ENCODE data around the gene ITGAD. TPM values are rescaled to one million over a fixed set of nuclear protein-coding genes. Genes with fewer than 3 reads are reported as not detected.

ITGAD gene
- polyA plus RNA-seq, 3 donors = 0.04 TPM; not detected in 2

- no peak overlapping the region for H3K4me3 Mint-ChIP-seq
- no peaks in the 10 kb centered on the region for H3K27me3 ChIP-seq (ENCODE audit: control insufficient read depth in 2 of 2, insufficient read depth in 2 of 2, low read length in 2 of 2)
- peak overlapping the region in 1 of 7 donors; percentile 8 for H3K27ac Mint-ChIP-seq
- H3K9ac ChIP-seq (ENCODE audit: insufficient read depth, low read length, poor library complexity, severe bottlenecking) = no peak overlapping the region
- H3K4me2 ChIP-seq (replicated peaks; ENCODE audit: extremely low read depth, low read length, poor library complexity, severe bottlenecking) = no peak overlapping the region
- no peaks in the 10 kb centered on the region for H3K79me2 ChIP-seq (ENCODE audit: insufficient read depth, low read length)
- peaks cover 0 to 2% (median 0%) of the 10 kb centered on the region in 7 donors for H3K9me3 Mint-ChIP-seq
- no peaks in the 10 kb centered on the region for H3K36me3 Mint-ChIP-seq
- DNase-seq = no peak
- no peaks in the 10 kb centered on the region for H3K4me1 ChIP-seq (ENCODE audit: control insufficient read depth in 1 of 2, insufficient read depth in 2 of 2, low read length in 2 of 2)
- H3K36me3 ChIP-seq (replicated peaks in 1 of 2; ENCODE audit: control insufficient read depth in 1 of 2, insufficient read depth in 2 of 2, low read length in 2 of 2) = no peaks in the 10 kb centered on the region
- TF ChIP-seq CTCF (IDR thresholded peaks at IDR 0.05) = no peak
- no peaks in the 10 kb centered on the region for H3K9me3 ChIP-seq (replicated peaks in 1 of 2; ENCODE audit: control insufficient read depth in 1 of 2, insufficient read depth in 1 of 2, low read length in 2 of 2)
- H3K27me3 Mint-ChIP-seq (ENCODE audit: low read depth in 3 of 3) = peaks cover 3 to 6% (median 3%) of the 10 kb centered on the region in 3 donors
- no CpG with 5 or more reads among the region's 2 CpGs for WGBS (ENCODE audit: insufficient coverage)
- H4K20me1 ChIP-seq (ENCODE audit: insufficient read depth, low read length) = peaks cover 1% of the 10 kb centered on the region
- H3K4me1 Mint-ChIP-seq = peaks cover 9% of the 10 kb centered on the region
- intact Hi-C loops (cut with micrococcal nuclease) = loop anchor here in 1 of 2 donors (10.0 kb wide), 1 partner anchor 56 kb away; the partner anchor contains the start of gene ZNF843
- H3K4me3 ChIP-seq (replicated peaks in 1 of 3; ENCODE audit: low read depth in 2 of 3, low read length in 3 of 3) = no peak overlapping the region
- no peak overlapping the region for H3K27ac ChIP-seq (ENCODE audit: low read depth in 1 of 2, low read length in 2 of 2)
- H2AFZ ChIP-seq (ENCODE audit: insufficient read depth, low read depth, low read length, poor library complexity, severe bottlenecking) = no peak overlapping the region
Measured at GRCh38 chr16:31388535-31388934, 4.6 kb upstream of the ITGAD start.

GRCh38 chr16:31390504-31391041, 2.6 kb upstream of the ITGAD start:
- H3K4me1 Mint-ChIP-seq = peaks cover 14% of the 10 kb centered on the region
- no peak for DNase-seq
- no peak overlapping the region for H3K27ac ChIP-seq (ENCODE audit: low read depth in 1 of 2, low read length in 2 of 2)
- WGBS (ENCODE audit: insufficient coverage) = 90% methylated on average over 2 of the region's 6 CpGs
- H4K20me1 ChIP-seq (ENCODE audit: insufficient read depth, low read length) = no peaks in the 10 kb centered on the region
- no peaks in the 10 kb centered on the region for H3K27me3 ChIP-seq (ENCODE audit: control insufficient read depth in 2 of 2, insufficient read depth in 2 of 2, low read length in 2 of 2)
- peaks cover 3 to 9% (median 5%) of the 10 kb centered on the region in 3 donors for H3K27me3 Mint-ChIP-seq (ENCODE audit: low read depth in 3 of 3)
- no peaks in the 10 kb centered on the region for H3K79me2 ChIP-seq (ENCODE audit: insufficient read depth, low read length)
- no peak overlapping the region for H3K4me2 ChIP-seq (replicated peaks; ENCODE audit: extremely low read depth, low read length, poor library complexity, severe bottlenecking)
- H3K4me1 ChIP-seq (ENCODE audit: control insufficient read depth in 1 of 2, insufficient read depth in 2 of 2, low read length in 2 of 2) = peaks cover 2 to 4% of the 10 kb centered on the region in 2 donors
- no peaks in the 10 kb centered on the region for H3K9me3 ChIP-seq (replicated peaks in 1 of 2; ENCODE audit: control insufficient read depth in 1 of 2, insufficient read depth in 1 of 2, low read length in 2 of 2)
- H3K27ac Mint-ChIP-seq = no peak overlapping the region
- no peak overlapping the region for H3K4me3 Mint-ChIP-seq
- no peak for TF ChIP-seq CTCF (IDR thresholded peaks at IDR 0.05)
- intact Hi-C loops (cut with micrococcal nuclease) = no loop called here
- H3K9ac ChIP-seq (ENCODE audit: insufficient read depth, low read length, poor library complexity, severe bottlenecking) = no peak overlapping the region
- H2AFZ ChIP-seq (ENCODE audit: insufficient read depth, low read depth, low read length, poor library complexity, severe bottlenecking) = no peak overlapping the region
- H3K36me3 ChIP-seq (replicated peaks in 1 of 2; ENCODE audit: control insufficient read depth in 1 of 2, insufficient read depth in 2 of 2, low read length in 2 of 2) = no peaks in the 10 kb centered on the region
- no peak overlapping the region for H3K4me3 ChIP-seq (replicated peaks in 1 of 3; ENCODE audit: low read depth in 2 of 3, low read length in 3 of 3)
- peaks cover 0 to 2% (median 0%) of the 10 kb centered on the region in 7 donors for H3K9me3 Mint-ChIP-seq
- no peaks in the 10 kb centered on the region for H3K36me3 Mint-ChIP-seq

Data from CD14-positive monocyte (primary cell).